NT2/D1 (cell line): Measurements from ENCODE around the gene CCDC92.

Experiments used
- DNase-seq: peaks from one replicate; pipeline ENCODE4 v3.0.0-alpha.2; 2011; ENCODE audit warnings: low read depth, low spot score
- H3K27me3 ChIP-seq: 2 replicates; pipeline ENCODE4 v1.6.0; 2011; ENCODE audit warnings: mild to moderate bottlenecking; ENCODE audit not compliant: insufficient read length, insufficient read depth
- H3K36me3 ChIP-seq: 2 replicates; pipeline ENCODE4 v1.6.1; 2011; ENCODE audit warnings: mild to moderate bottlenecking, low read length, mixed read lengths; ENCODE audit not compliant: insufficient read depth, insufficient read length
- H3K4me1 ChIP-seq: 2 replicates; pipeline ENCODE4 v1.5.1; 2011; ENCODE audit not compliant: insufficient read depth, insufficient read length
- H3K4me3 ChIP-seq: 2 replicates; pipeline ENCODE4 v1.5.1; 2011; ENCODE audit warnings: low read depth; ENCODE audit not compliant: insufficient read length
- H3K9ac ChIP-seq: 2 replicates; pipeline ENCODE4 v1.6.0; 2011; ENCODE audit warnings: low read depth; ENCODE audit not compliant: insufficient read length
- H3K9me3 ChIP-seq: 2 replicates; pipeline ENCODE4 v1.5.1; 2011; ENCODE audit warnings: mild to moderate bottlenecking, low read length; ENCODE audit not compliant: insufficient read depth
- SUZ12 ChIP-seq: IDR thresholded peaks from 2 replicates; pipeline ENCODE4 v1.6.1; 2011; ENCODE audit not compliant: insufficient read length, insufficient read depth; ENCODE audit errors: extremely low read depth
- YY1 ChIP-seq: IDR thresholded peaks from 2 replicates; pipeline ENCODE4 v1.6.1; 2011; ENCODE audit not compliant: insufficient read length, insufficient read depth
- ZNF274 ChIP-seq: IDR thresholded peaks from 2 replicates; pipeline ENCODE4 v1.6.1; 2011; ENCODE audit warnings: mild to moderate bottlenecking, low read depth, low read length

The CCDC92 gene

GRCh38 chr12:123936956-123937706, 35.5 kb downstream of the CCDC92 start:
- Histone ChIP-seq H3K9me3 (peaks cover 12% of the 10 kb centered on the region; the same call in 1 of the 2 replicates), H3K4me3 (no peak overlapping the region), H3K36me3 (peaks cover 5% of the 10 kb centered on the region), H3K4me1 (peaks cover 4% of the 10 kb centered on the region), H3K9ac (no peak overlapping the region), H3K27me3 (peaks cover 3% of the 10 kb centered on the region)
- TF ChIP-seq SUZ12 (no peak), YY1 (no peak), ZNF274 (no peak)
- no peak for DNase-seq

DNA sequence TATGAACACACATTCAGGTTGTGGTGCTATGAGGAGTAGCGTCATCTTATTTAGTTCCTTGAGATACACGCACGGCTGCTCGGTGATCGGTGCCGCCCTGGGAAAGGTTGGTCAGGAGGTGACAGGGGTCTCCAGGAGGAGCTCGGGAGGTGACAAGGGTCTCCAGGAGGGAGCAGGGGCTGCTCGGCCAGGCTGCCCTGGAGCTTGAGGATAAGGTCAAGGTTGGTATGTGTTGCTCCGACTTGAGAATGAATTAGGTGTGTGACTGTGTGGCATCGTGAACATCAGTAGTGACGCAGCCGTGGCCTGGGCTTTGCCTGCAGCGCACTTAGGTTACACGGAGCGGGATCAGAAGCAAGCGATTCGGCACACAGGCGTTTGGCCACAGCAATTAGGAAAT, 36.2 kb downstream of the CCDC92 start:
- no peak for DNase-seq
- Histone ChIP-seq H3K36me3 (peaks cover 5% of the 10 kb centered on the region), H3K4me1 (peaks cover 4% of the 10 kb centered on the region), H3K9ac (no peak overlapping the region), H3K4me3 (no peak overlapping the region), H3K27me3 (peaks cover 3% of the 10 kb centered on the region), H3K9me3 (peaks cover 5% of the 10 kb centered on the region; the same call in 1 of the 2 replicates)
- TF ChIP-seq SUZ12 (no peak), ZNF274 (no peak), YY1 (no peak)

DNA sequence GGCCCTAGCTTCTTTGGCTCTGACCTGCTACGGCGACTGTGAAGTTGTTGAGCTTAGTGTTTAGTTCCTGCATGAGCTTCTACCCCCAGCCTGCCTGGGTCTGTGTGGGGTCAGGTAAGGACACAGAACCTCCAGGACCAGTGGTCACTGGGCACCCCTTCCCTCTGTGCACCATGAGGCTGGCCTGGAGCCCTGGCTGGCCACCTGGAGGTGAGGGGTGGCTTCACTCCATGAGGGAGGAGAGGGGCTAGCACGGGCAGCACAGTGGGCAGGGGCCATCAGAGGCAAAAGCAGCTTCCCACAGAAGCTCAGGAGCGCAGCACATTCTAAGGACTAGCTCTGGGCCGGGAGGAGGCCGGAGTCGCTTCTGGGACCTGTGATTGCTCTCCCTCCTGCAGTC, 36.7 kb downstream of the CCDC92 start:
- H3K9me3 ChIP-seq, result peaks cover under 1% of the 10 kb centered on the region; the same call in 1 of the 2 replicates
- H3K36me3 ChIP-seq, result peaks cover 5% of the 10 kb centered on the region
- no peak for DNase-seq
- peaks cover 3% of the 10 kb centered on the region for H3K27me3 ChIP-seq
- no peak overlapping the region for H3K9ac ChIP-seq
- peaks cover 4% of the 10 kb centered on the region for H3K4me1 ChIP-seq
- TF ChIP-seq SUZ12 (no peak), ZNF274 (no peak), YY1 (no peak)
- H3K4me3 ChIP-seq, result no peak overlapping the region

DNA sequence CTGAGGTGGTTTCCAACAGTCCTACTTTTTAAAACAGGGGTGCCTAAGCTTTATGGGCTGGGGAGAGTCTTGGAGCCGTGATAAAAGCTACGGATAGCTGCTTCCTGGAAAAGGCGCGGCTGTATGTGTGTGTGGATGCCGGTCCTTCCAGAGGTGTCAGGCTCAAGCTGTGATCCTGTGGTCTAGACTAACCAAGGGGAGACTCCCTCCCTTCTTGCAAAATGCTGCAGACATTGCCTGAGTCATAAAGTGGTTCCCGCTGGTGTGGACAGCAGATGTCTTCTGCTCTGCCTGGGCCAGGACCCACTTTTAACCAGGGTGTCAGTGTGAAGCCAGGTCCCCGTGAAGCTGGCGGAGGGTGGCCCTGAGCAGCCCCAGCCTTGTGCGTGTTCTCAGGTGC, 37.8 kb downstream of the CCDC92 start:
- Histone ChIP-seq H3K27me3 (peaks cover 3% of the 10 kb centered on the region), H3K9ac (no peak overlapping the region), H3K4me3 (no peak overlapping the region), H3K9me3 (no peaks in the 10 kb centered on the region), H3K4me1 (peaks cover 4% of the 10 kb centered on the region), H3K36me3 (peaks cover 5% of the 10 kb centered on the region)
- DNase-seq, result no peak
- no peak for TF ChIP-seq ZNF274
- TF ChIP-seq SUZ12, result no peak
- no peak for TF ChIP-seq YY1

- peaks cover 3% of the 10 kb centered on the region for H3K27me3 ChIP-seq
Observed at GRCh38 chr12:123934016-123934620, 38.5 kb downstream of the CCDC92 start.

GRCh38 chr12:123933214-123933613, 39.4 kb downstream of the CCDC92 start:
- Histone ChIP-seq H3K4me3 (no peak overlapping the region), H3K9ac (no peak overlapping the region), H3K27me3 (peaks cover 3% of the 10 kb centered on the region), H3K36me3 (peaks cover 5% of the 10 kb centered on the region), H3K9me3 (no peaks in the 10 kb centered on the region), H3K4me1 (peaks cover 1% of the 10 kb centered on the region)
- no peak for DNase-seq
- TF ChIP-seq ZNF274, result no peak
- TF ChIP-seq YY1, result no peak
- no peak for TF ChIP-seq SUZ12

More at GRCh38 chr12:123934016-123934620, 38.5 kb downstream of the CCDC92 start:
- TF ChIP-seq ZNF274 (no peak), YY1 (no peak), SUZ12 (no peak)
- peaks cover 4% of the 10 kb centered on the region for H3K4me1 ChIP-seq
- H3K36me3 ChIP-seq, result peaks cover 5% of the 10 kb centered on the region
- no peak overlapping the region for H3K9ac ChIP-seq
- H3K4me3 ChIP-seq, result no peak overlapping the region
- no peak for DNase-seq
- no peaks in the 10 kb centered on the region for H3K9me3 ChIP-seq

DNA sequence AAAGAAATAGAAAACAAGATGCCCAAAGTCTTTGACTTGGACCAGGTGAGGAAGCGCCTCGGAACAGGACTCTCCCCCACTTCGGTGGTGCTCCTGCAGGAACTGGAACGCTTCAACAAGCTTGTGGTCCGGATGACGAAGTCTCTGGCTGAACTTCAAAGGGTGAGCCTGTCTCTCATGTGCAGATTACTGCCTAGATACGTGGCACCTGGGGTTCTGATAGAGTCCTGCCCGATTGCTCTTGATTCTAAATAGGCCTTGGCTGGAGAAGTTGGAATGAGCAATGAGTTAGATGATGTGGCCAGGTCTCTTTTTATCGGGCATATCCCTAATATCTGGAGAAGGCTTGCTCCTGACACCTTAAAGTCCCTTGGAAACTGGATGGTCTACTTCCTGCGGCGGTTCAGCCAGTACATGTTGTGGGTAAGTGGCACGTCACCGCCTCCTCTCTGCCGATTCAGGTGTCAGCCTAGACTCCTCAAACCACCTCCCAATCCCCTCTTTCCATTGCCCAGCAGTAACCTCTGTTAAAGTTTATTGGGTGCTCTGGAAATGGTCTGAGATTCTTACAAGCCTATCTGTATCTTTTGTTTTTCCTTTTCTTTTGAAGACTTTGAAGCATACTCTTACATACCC, 40.8 kb downstream of the CCDC92 start:
- no peaks in the 10 kb centered on the region for H3K9me3 ChIP-seq
- TF ChIP-seq YY1 (no peak), SUZ12 (no peak), ZNF274 (no peak)
- H3K27me3 ChIP-seq, result peaks cover 3% of the 10 kb centered on the region
- H3K9ac ChIP-seq, result no peak overlapping the region
- no peak overlapping the region for H3K4me3 ChIP-seq
- H3K36me3 ChIP-seq, result peaks cover 5% of the 10 kb centered on the region
- H3K4me1 ChIP-seq, result no peaks in the 10 kb centered on the region
- no peak for DNase-seq
